Tibial artery (tissue), 4 donors: ENCODE measurements around the gene ANO6.

Experiments used
- DNase-seq, 2 donors: peaks; one replicate each; pipeline ENCODE4 v3.0.0-alpha.2; 2019
- H3K27ac ChIP-seq, 2 donors: fragments of 200-600 bp; sonication (generic) in 1 of 2; 1 replicate in 1 of 2; 2 replicates in 1 of 2; pipeline ENCODE4 v1.5.1; 2018 to 2019; ENCODE audit warnings: mild to moderate bottlenecking in 1 of 2
- H3K27me3 ChIP-seq, 2 donors: fragments of 200-600 bp; sonication (generic) in 1 of 2; one replicate each; pipeline versions ENCODE4 v1.5.1 to v1.6.0; 2016 to 2019
- H3K36me3 ChIP-seq, 3 donors: fragments of 200-600 bp; sonication (generic) in 2 of 3; one replicate each; pipeline ENCODE4 v1.5.1; 2016 to 2019; ENCODE audit warnings: mild to moderate bottlenecking in 2 of 3
- H3K4me1 ChIP-seq, 4 donors: fragments of 200-600 bp; sonication (generic) in 2 of 4; 1 replicate in 3 of 4; 2 replicates in 1 of 4; pipeline ENCODE4 v1.5.1; 2016 to 2019
- H3K4me3 ChIP-seq, 2 donors: fragments of 200-600 bp; sonication (generic) in 1 of 2; 1 replicate in 1 of 2; 2 replicates in 1 of 2; pipeline ENCODE4 v1.5.1; 2018 to 2019; ENCODE audit warnings: mild to moderate bottlenecking in 2 of 2
- H3K9me3 ChIP-seq, 3 donors: fragments of 200-600 bp; sonication (generic) in 1 of 3; one replicate each; pipeline ENCODE4 v1.5.1; 2016 to 2019
- CTCF ChIP-seq, 2 experiments: fragments of 200-600 bp in 1 of 2; fragments of 450-650 bp in 1 of 2; IDR thresholded peaks; one replicate each; pipeline ENCODE4 v1.5.1; 2017 to 2019; ENCODE audit warnings: antibody characterized with exemption in 2 of 2, mild to moderate bottlenecking in 1 of 2, moderate library complexity in 1 of 2
- intact Hi-C: fragments of 100-400 bp; cut with DNase I; formaldehyde crosslinking; loops from one replicate; pipeline ENCODE4 v1.15.0; 2023; ENCODE audit warnings: low total_unique reads

ANO6 gene

DNA sequence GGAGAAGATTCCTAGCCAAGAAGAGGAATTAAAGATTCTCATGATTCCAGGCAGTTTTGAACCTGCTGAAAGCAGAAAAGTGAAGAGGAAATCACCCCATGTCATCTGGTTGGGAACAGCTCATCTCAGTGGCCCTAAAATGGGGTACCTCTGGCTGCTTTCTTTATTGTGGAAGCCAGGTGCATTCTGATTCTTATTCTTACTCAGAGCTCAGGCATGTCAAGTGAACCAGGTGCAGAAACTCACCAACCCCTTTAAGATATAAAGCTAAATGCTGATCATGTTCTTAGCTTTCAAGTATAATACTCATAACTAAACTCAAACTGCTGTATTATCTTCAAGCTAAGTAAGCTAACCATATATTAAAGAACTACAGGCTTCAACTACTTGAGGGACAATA is 259.7 kb downstream of the ANO6 start:
- H3K27ac ChIP-seq: no peak overlapping the region
- H3K4me3 ChIP-seq: no peak overlapping the region
- intact Hi-C loops: no loop called here
- peaks cover 0 to 5% (median 0%) of the 10 kb centered on the region in 4 donors for H3K4me1 ChIP-seq
- no peaks in the 10 kb centered on the region for H3K27me3 ChIP-seq
- no peaks in the 10 kb centered on the region for H3K36me3 ChIP-seq
- TF ChIP-seq CTCF (IDR thresholded peaks at IDR 0.05): no peak
- peaks cover 0 to 8% (median 0%) of the 10 kb centered on the region in 3 donors for H3K9me3 ChIP-seq
- no peak for DNase-seq

DNA sequence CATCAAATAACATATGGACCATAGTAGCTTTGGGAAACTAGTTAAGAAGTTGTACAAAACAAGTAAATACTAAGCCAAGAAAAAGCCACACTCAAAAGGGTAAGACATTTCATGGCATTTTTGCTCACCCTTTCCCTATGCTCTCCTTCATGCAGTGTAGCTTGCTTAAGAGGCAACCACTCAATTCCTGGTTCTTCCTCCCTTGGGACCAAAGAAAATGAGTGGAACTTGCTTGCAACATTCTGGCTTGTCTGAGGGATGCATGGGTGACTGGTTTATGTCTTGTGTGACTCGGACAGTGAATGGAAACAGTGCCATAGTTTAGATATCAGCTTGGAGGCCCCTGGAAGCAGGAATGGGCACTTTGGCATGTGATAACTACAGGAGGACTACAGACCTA is 261.6 kb downstream of the ANO6 start:
- intact Hi-C loops: no loop called here
- Histone ChIP-seq H3K4me1 (peaks cover 0 to 5% (median 0%) of the 10 kb centered on the region in 4 donors), H3K4me3 (no peak overlapping the region), H3K27ac (no peak overlapping the region), H3K9me3 (peaks cover 0 to 8% (median 0%) of the 10 kb centered on the region in 3 donors), H3K27me3 (no peaks in the 10 kb centered on the region), H3K36me3 (no peaks in the 10 kb centered on the region)
- TF ChIP-seq CTCF (IDR thresholded peaks at IDR 0.05): no peak
- no peak for DNase-seq

GRCh38 chr12:45478931-45479330 is 263.0 kb downstream of the ANO6 start:
- H3K4me3 ChIP-seq: no peak overlapping the region
- no peak for DNase-seq
- intact Hi-C loops: no loop called here

DNA sequence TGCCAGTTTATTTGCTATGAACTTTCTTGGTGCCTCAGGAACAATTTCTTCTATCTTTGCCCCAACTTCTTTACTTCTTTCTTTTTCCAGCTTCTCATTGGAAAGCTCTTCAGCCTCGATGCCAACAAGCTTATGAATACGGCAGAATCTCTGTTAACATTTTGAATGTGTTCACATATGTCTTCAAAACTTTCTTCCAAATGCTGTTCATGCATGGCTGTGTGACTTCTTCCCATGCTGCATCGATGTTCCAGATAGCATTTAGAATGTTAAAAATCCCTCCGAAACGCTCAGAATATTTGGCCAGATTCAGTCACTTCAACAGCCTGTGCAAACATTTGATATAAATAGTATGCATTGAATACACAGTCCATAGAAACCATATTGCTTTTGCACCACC is 265.9 kb downstream of the ANO6 start:
- H3K27me3 ChIP-seq: no peaks in the 10 kb centered on the region
- intact Hi-C loops: no loop called here

More at GRCh38 chr12:45478931-45479330, 263.0 kb downstream of the ANO6 start:
- Histone ChIP-seq H3K27ac (no peak overlapping the region), H3K36me3 (no peaks in the 10 kb centered on the region), H3K9me3 (peaks cover 0 to 8% (median 0%) of the 10 kb centered on the region in 3 donors), H3K27me3 (no peaks in the 10 kb centered on the region), H3K4me1 (peaks cover 0 to 14% (median 2%) of the 10 kb centered on the region in 4 donors)
- TF ChIP-seq CTCF (IDR thresholded peaks at IDR 0.05): no peak

DNA sequence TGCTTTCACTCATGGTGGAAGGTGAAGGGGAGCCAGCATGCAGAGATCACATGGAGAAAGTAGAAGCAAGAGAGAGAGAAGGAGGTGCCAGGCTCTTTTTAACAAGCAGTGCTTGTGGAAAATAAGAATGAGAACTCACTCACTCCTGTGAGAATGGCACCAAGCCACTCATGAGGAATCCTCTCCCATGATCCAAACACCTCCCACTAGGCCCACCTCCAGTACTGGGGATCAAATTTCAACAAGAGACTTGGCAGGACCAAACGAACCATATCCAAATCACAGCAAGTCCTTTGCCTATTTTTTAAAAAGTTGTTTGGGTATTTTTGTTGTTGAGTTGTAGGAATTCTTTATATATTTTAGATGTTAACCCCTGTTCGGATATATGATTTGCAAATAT is 267.7 kb downstream of the ANO6 start:
- H3K4me3 ChIP-seq: no peak overlapping the region
- H3K9me3 ChIP-seq: peaks cover 0 to 8% (median 0%) of the 10 kb centered on the region in 3 donors
- DNase-seq: peak; percentile 74 to 84
- peaks cover 0 to 15% (median 2%) of the 10 kb centered on the region in 4 donors for H3K4me1 ChIP-seq
- H3K27ac ChIP-seq: peak overlapping the region; percentile 36 to 46
- TF ChIP-seq CTCF (IDR thresholded peaks at IDR 0.05): no peak
- intact Hi-C loops: no loop called here
- H3K36me3 ChIP-seq: no peaks in the 10 kb centered on the region
- no peaks in the 10 kb centered on the region for H3K27me3 ChIP-seq

More for the DNA sequence above, 265.9 kb downstream of the ANO6 start:
- H3K27ac ChIP-seq: no peak overlapping the region
- peaks cover 0 to 8% (median 0%) of the 10 kb centered on the region in 3 donors for H3K9me3 ChIP-seq
- no peaks in the 10 kb centered on the region for H3K36me3 ChIP-seq
- no peak for TF ChIP-seq CTCF (IDR thresholded peaks at IDR 0.05)
- peaks cover 0 to 20% (median 2%) of the 10 kb centered on the region in 4 donors for H3K4me1 ChIP-seq
- DNase-seq: no peak
- H3K4me3 ChIP-seq: no peak overlapping the region
